Metanephros (tissue), 2 donors: Measurements from ENCODE around the gene RNF135. TPM values are rescaled to one million over a fixed set of nuclear protein-coding genes. Genes with fewer than 3 reads are reported as not detected.

Source experiments
- small RNA-seq: library from RNA; depleted of rRNA; stranded (forward); fragments of <200 nt; gene quantifications from one replicate; pipeline ENCODE3, GENCODE V24; 2014; ENCODE audit warnings: low replicate concordance
- total RNA-seq: library from RNA; depleted of rRNA; stranded (reverse); fragments of >200 nt; gene quantifications from one replicate; pipeline ENCODE4 v1.2.3, GENCODE V29; 2014

RNF135 gene, protein sequence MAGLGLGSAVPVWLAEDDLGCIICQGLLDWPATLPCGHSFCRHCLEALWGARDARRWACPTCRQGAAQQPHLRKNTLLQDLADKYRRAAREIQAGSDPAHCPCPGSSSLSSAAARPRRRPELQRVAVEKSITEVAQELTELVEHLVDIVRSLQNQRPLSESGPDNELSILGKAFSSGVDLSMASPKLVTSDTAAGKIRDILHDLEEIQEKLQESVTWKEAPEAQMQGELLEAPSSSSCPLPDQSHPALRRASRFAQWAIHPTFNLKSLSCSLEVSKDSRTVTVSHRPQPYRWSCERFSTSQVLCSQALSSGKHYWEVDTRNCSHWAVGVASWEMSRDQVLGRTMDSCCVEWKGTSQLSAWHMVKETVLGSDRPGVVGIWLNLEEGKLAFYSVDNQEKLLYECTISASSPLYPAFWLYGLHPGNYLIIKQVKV
- total RNA-seq: 13.8 TPM

DNA sequence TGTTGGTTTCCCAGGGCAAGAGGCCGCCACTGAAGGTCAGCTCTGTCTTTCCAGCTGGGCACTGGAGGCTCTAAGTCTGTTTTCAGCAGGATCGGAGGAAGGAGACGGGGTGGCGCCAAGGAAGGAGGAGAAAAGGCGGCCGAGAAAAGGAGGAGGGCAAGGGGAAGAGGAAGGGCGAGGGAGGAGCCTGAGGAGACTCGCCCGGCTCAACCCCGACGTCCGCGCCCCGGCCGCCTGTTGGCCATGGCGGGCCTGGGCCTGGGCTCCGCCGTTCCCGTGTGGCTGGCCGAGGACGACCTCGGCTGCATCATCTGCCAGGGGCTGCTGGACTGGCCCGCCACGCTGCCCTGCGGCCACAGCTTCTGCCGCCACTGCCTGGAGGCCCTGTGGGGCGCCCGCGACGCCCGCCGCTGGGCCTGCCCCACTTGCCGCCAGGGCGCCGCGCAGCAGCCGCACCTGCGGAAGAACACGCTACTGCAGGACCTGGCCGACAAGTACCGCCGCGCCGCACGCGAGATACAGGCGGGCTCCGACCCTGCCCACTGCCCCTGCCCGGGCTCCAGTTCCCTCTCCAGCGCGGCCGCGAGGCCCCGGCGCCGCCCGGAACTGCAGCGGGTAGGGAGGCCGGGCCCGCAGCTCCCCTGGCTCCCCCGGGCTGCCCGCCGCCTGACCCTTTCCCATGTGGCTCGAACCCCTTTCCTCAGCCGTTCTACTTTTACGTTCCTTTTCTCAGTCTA, at the start of gene RNF135:
Gene RNF135 (plus strand): TSS at position 209 of the 737 bp plus-strand sequence. CDS start 35 bp downstream, at position 244.

DNA sequence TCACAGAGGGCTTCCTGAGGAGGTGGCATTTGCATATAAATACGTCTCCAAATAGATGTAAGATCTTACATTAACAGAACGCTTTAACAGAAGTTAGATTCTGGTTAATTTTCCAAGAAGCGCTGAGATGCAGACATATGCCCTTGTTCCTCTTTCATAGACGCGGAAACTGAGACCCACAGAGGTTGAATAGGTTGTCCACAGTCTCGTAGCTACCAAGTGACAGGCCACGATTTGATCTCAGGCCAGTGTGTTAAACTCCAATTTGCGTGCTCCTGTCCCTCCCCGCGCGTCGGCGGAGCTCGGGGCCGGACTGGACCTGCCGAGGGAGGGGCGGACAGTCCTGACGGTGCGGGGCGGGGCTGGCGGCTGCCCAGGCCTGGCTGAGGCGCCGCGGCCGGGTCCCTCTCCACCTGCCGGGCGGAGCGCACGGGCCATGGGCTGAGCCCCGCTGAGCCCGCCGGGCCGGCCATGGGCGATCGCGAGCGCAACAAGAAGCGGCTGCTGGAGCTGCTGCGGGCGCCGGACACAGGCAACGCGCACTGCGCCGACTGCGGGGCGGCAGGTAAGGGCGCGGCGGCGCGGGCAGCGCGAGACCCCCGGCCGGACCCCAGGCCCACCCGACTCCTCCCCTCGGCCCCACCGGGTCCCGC, 49.2 kb upstream of the RNF135 start, which contains the start of gene ADAP2:
Gene ADAP2 (plus strand): TSS at position 402 of the 653 bp plus-strand sequence. CDS start 70 bp downstream, at position 472.

Small RNAs within 50 kb of the gene (small RNA-seq; reads per million reads assigned to genes)
- gene AC138207.3 (not detected), gene RN7SL138P (not detected)

Other genes starting within 250 kb of the RNF135 start
- gene CRLF3, start 146.3 kb upstream of the RNF135 start, total RNA-seq: 11.1 TPM
- 4.1 TPM for gene ATAD5, start 139.1 kb upstream of the RNF135 start, total RNA-seq
- 21.1 TPM for gene TEFM, start 64.8 kb upstream of the RNF135 start, total RNA-seq
- gene ADAP2, start 49.1 kb upstream of the RNF135 start, total RNA-seq: 11.1 TPM
- gene NF1, start 123.9 kb downstream of the RNF135 start, total RNA-seq: 89.8 TPM